BLaER1 treated with 17β-estradiol and CSF1 and Interleukin-3, amounts not matched to agents 10 nM and 100 nM (cell line): ENCODE results near the gene SCD5.

Source experiments
- H3K27ac ChIP-seq, 11 experiments: shearing (Covaris generic); formaldehyde crosslinking; 2 replicates each; pipeline ENCODE4 v1.8.1; 2022
- H3K27me3 ChIP-seq, 11 experiments: shearing (Covaris generic); formaldehyde crosslinking; 2 replicates each; pipeline ENCODE4 v1.8.1; 2022
- H3K36me3 ChIP-seq, 11 experiments: shearing (Covaris generic); formaldehyde crosslinking; 2 replicates each; pipeline ENCODE4 v1.8.1; 2022
- H3K4me1 ChIP-seq, 10 experiments: shearing (Covaris generic); formaldehyde crosslinking; 2 replicates each; pipeline ENCODE4 v1.8.1; 2022
- H3K4me2 ChIP-seq, 11 experiments: shearing (Covaris generic); formaldehyde crosslinking; 2 replicates each; pipeline ENCODE4 v1.8.1; 2022
- H3K4me3 ChIP-seq, 10 experiments: shearing (Covaris generic); formaldehyde crosslinking; 2 replicates each; pipeline ENCODE4 v1.8.1; 2022
- H3K9ac ChIP-seq, 11 experiments: shearing (Covaris generic); formaldehyde crosslinking; 2 replicates each; pipeline ENCODE4 v1.8.1; 2022
- H3K9me3 ChIP-seq, 11 experiments: shearing (Covaris generic); formaldehyde crosslinking; replicated peaks in 1 of 11; 2 replicates each; pipeline ENCODE4 v1.8.1; 2022
- H4K20me1 ChIP-seq, 11 experiments: shearing (Covaris generic); formaldehyde crosslinking; 2 replicates each; pipeline ENCODE4 v1.8.1; 2022
- Cebpa-rat ChIP-seq, 11 experiments: shearing (Covaris generic); IDR thresholded peaks; 2 replicates each; pipeline ENCODE4 v1.8.1; 2022

The SCD5 gene

GRCh38 chr4:82583897-82584587 is 214.6 kb downstream of the SCD5 start:
- Histone ChIP-seq H3K9me3 (no peaks in the 10 kb centered on the region), H3K36me3 (no peaks in the 10 kb centered on the region), H3K4me3 (no peak overlapping the region), H3K27ac (no peak overlapping the region), H3K27me3 (no peaks in the 10 kb centered on the region), H3K4me1 (no peaks in the 10 kb centered on the region), H3K9ac (no peak overlapping the region), H3K4me2 (no peak overlapping the region), H4K20me1 (no peaks in the 10 kb centered on the region)
- no peak for TF ChIP-seq Cebpa-rat (IDR thresholded peaks at IDR 0.05)

- Histone ChIP-seq H3K9me3 (no peaks in the 10 kb centered on the region), H4K20me1 (no peaks in the 10 kb centered on the region), H3K27ac (no peak overlapping the region), H3K4me1 (no peaks in the 10 kb centered on the region), H3K36me3 (no peaks in the 10 kb centered on the region), H3K4me2 (no peak overlapping the region), H3K4me3 (no peak overlapping the region), H3K27me3 (no peaks in the 10 kb centered on the region), H3K9ac (no peak overlapping the region)
- no peak for TF ChIP-seq Cebpa-rat (IDR thresholded peaks at IDR 0.05)
Measured at GRCh38 chr4:82579932-82580331, 218.7 kb downstream of the SCD5 start.
